H9 (cell line): Measurements from ENCODE around the gene ADAMTS3. TPM values are rescaled to one million over a fixed set of nuclear protein-coding genes. Genes with fewer than 3 reads are reported as not detected.

Experiments used
- DNase-seq: peaks from one replicate; pipeline ENCODE4 v3.0.0-alpha.2; 2017
- H2AFZ ChIP-seq: one replicate; pipeline ENCODE4 v1.6.1; 2013; ENCODE audit warnings: mild to moderate bottlenecking, low read length, control low read depth, moderate library complexity
- H2AK5ac ChIP-seq: 2 replicates; pipeline ENCODE4 v1.6.1; 2013; ENCODE audit warnings: low read length, control low read depth, mixed read lengths; ENCODE audit not compliant: insufficient read length
- H2BK120ac ChIP-seq: one replicate; pipeline ENCODE4 v1.6.1; 2013; ENCODE audit warnings: low read depth, mild to moderate bottlenecking, low read length, control low read depth, inconsistent platforms; ENCODE audit not compliant: poor library complexity, severe bottlenecking
- H2BK12ac ChIP-seq: 2 replicates; pipeline ENCODE4 v1.6.1; 2013; ENCODE audit warnings: low read length, control low read depth, mixed read lengths, low read depth; ENCODE audit not compliant: insufficient read length
- H2BK15ac ChIP-seq: 2 replicates; pipeline ENCODE4 v1.6.1; 2013; ENCODE audit warnings: low read depth, low read length, control low read depth
- H2BK20ac ChIP-seq: one replicate; pipeline ENCODE4 v1.6.1; 2013; ENCODE audit warnings: low read depth, mild to moderate bottlenecking, low read length, control low read depth, inconsistent platforms; ENCODE audit not compliant: poor library complexity, severe bottlenecking
- H2BK5ac ChIP-seq: 2 replicates; pipeline ENCODE4 v1.6.1; 2013; ENCODE audit warnings: low read length, control low read depth, mixed read lengths; ENCODE audit not compliant: insufficient read length
- H3K14ac ChIP-seq: 2 replicates; pipeline ENCODE4 v1.6.1; 2013; ENCODE audit warnings: low read length, control low read depth; ENCODE audit not compliant: insufficient read depth
- H3K18ac ChIP-seq: 2 replicates; pipeline ENCODE4 v1.6.1; 2013; ENCODE audit warnings: low read depth, mild to moderate bottlenecking, mixed read lengths, low read length, control low read depth; ENCODE audit not compliant: insufficient read length
- H3K23ac ChIP-seq: 2 replicates; pipeline ENCODE4 v1.6.1; 2013; ENCODE audit warnings: low read length, control low read depth, mixed read lengths, low read depth; ENCODE audit not compliant: insufficient read length
- H3K23me2 ChIP-seq: 2 replicates; pipeline ENCODE4 v1.6.1; 2013; ENCODE audit warnings: low read depth, mild to moderate bottlenecking, mixed read lengths, low read length, control low read depth; ENCODE audit not compliant: insufficient read length, poor library complexity, severe bottlenecking
- H3K27ac ChIP-seq: 2 replicates; pipeline ENCODE4 v1.5.1; 2013; ENCODE audit warnings: low read length, control low read depth, mixed read lengths, low read depth; ENCODE audit not compliant: insufficient read length
- H3K27me3 ChIP-seq: 2 replicates; pipeline ENCODE4 v1.6.1; 2013; ENCODE audit warnings: low read length, control low read depth, inconsistent platforms; ENCODE audit not compliant: insufficient read depth
- H3K4ac ChIP-seq: 2 replicates; pipeline ENCODE4 v1.6.1; 2013; ENCODE audit warnings: low read depth, mild to moderate bottlenecking, control low read depth, inconsistent platforms, low read length, moderate library complexity
- H3K4me1 ChIP-seq: 2 replicates; pipeline ENCODE4 v1.6.1; 2013; ENCODE audit warnings: low read length, control low read depth, inconsistent platforms; ENCODE audit not compliant: insufficient read depth
- H3K4me2 ChIP-seq: 2 replicates; pipeline ENCODE4 v1.6.1; 2013; ENCODE audit warnings: low read length, control low read depth, mixed read lengths; ENCODE audit not compliant: insufficient read length, insufficient read depth
- H3K56ac ChIP-seq: 2 replicates; pipeline ENCODE4 v1.6.1; 2013; ENCODE audit warnings: low read depth, mild to moderate bottlenecking, mixed read lengths, low read length, control low read depth; ENCODE audit not compliant: insufficient read length
- H3K79me1 ChIP-seq: 2 replicates; pipeline ENCODE4 v1.6.1; 2013; ENCODE audit warnings: low read depth, mild to moderate bottlenecking, moderate library complexity, low read length, control low read depth, inconsistent platforms; ENCODE audit not compliant: insufficient read depth, poor library complexity, severe bottlenecking
- H3K79me2 ChIP-seq: 2 replicates; pipeline ENCODE4 v1.6.1; 2013; ENCODE audit warnings: low read length, control low read depth, inconsistent platforms; ENCODE audit not compliant: insufficient read depth
- H3K9ac ChIP-seq: 2 replicates; pipeline ENCODE4 v1.6.1; 2013; ENCODE audit warnings: low read length, control low read depth, mixed read lengths; ENCODE audit not compliant: insufficient read length; ENCODE audit errors: extremely low read depth
- H3K9me3 ChIP-seq: one replicate; pipeline ENCODE4 v1.6.1; 2013; ENCODE audit warnings: low read depth, low read length, inconsistent platforms; ENCODE audit not compliant: control insufficient read depth
- H3T11ph ChIP-seq: one replicate; pipeline ENCODE4 v1.6.1; 2013; ENCODE audit warnings: mild to moderate bottlenecking, low read length, control low read depth, inconsistent platforms
- H4K20me1 ChIP-seq: one replicate; pipeline ENCODE4 v1.6.1; 2013; ENCODE audit not compliant: control insufficient read depth, insufficient read length, insufficient read depth
- H4K5ac ChIP-seq: 2 replicates; pipeline ENCODE4 v1.6.1; 2013; ENCODE audit warnings: low read depth, mild to moderate bottlenecking, mixed read lengths, low read length, control low read depth; ENCODE audit not compliant: insufficient read length
- H4K8ac ChIP-seq: replicated peaks from 2 replicates; pipeline ENCODE4 v1.6.1; 2013; ENCODE audit warnings: low read length, control low read depth, mixed read lengths, low read depth; ENCODE audit not compliant: insufficient read length
- H4K91ac ChIP-seq: 2 replicates; pipeline ENCODE4 v1.6.1; 2013; ENCODE audit warnings: low read depth, mild to moderate bottlenecking, moderate library complexity, mixed read lengths, low read length, control low read depth; ENCODE audit not compliant: insufficient read length
- H3K27ac Mint-ChIP-seq, 3 experiments: 2 replicates in 2 of 3; 3 replicates in 1 of 3; pipeline ENCODE4 v1.8.0; 2020 to 2021; ENCODE audit warnings: mixed read lengths in 3 of 3, mild to moderate bottlenecking in 1 of 3, moderate library complexity in 1 of 3
- H3K27me3 Mint-ChIP-seq: 2 replicates; pipeline ENCODE4 v1.8.0; 2021; ENCODE audit warnings: low read depth, mild to moderate bottlenecking, moderate library complexity, mixed read lengths
- H3K36me3 Mint-ChIP-seq, 3 experiments: 2 replicates in 2 of 3; 3 replicates in 1 of 3; pipeline ENCODE4 v1.8.0; 2020 to 2021; ENCODE audit warnings: low read depth in 3 of 3, mixed read lengths in 3 of 3; ENCODE audit not compliant: insufficient read depth in 1 of 3
- H3K4me1 Mint-ChIP-seq, 2 experiments: 2 replicates each; pipeline ENCODE4 v1.8.0; 2020; ENCODE audit warnings: mixed read lengths in 2 of 2
- H3K4me3 Mint-ChIP-seq, 2 experiments: 2 replicates in 1 of 2; 3 replicates in 1 of 2; pipeline ENCODE4 v1.8.0; 2020 to 2021; ENCODE audit warnings: mild to moderate bottlenecking in 2 of 2, mixed read lengths in 2 of 2, moderate library complexity in 1 of 2
- H3K9me3 Mint-ChIP-seq, 2 experiments: 2 replicates in 1 of 2; 3 replicates in 1 of 2; pipeline ENCODE4 v1.8.0; 2020; ENCODE audit warnings: mild to moderate bottlenecking in 2 of 2, mixed read lengths in 2 of 2, moderate library complexity in 1 of 2
- CTCF ChIP-seq: fragments of 200-600 bp; sonication (generic); conservative IDR thresholded peaks from 3 replicates; pipeline ENCODE4 v1.8.0; 2021; ENCODE audit warnings: antibody characterized with exemption, mild to moderate bottlenecking
- WGBS: extraction: QIAGEN DNeasy Blood & Tissue Kit; methylation state at CpG from one replicate; pipeline ENCODE4 v1.1.7; 2013; ENCODE audit warnings: missing lambda C conversion rate, low lambda C conversion rate, mixed read lengths; ENCODE audit not compliant: insufficient read length; ENCODE audit errors: extremely low coverage; 5-methylcytosine and 5-hydroxymethylcytosine counted together
- total RNA-seq: library from RNA; stranded (reverse); gene quantifications from 2 replicates; pipeline ENCODE4 v1.2.1, GENCODE V29; 2021

Gene ADAMTS3
- total RNA-seq, 1 experiment from 2014 or later: 1.1 TPM

- Histone ChIP-seq H2AFZ (no peak overlapping the region), H3K4me2 (no peak overlapping the region), H3K56ac (no peak overlapping the region), H3K23ac (no peak overlapping the region), H2BK5ac (no peak overlapping the region), H3K27me3 (no peaks in the 10 kb centered on the region), H2BK120ac (no peak overlapping the region), H3K23me2 (no peaks in the 10 kb centered on the region), H3K4me1 (no peaks in the 10 kb centered on the region), H2BK20ac (no peak overlapping the region), H3K27ac (no peak overlapping the region), H3K79me1 (no peaks in the 10 kb centered on the region), H4K91ac (no peak overlapping the region), H3K4ac (no peak overlapping the region), H3K9ac (no peak overlapping the region), H2BK15ac (no peak overlapping the region), H2AK5ac (no peak overlapping the region), H4K5ac (no peak overlapping the region), H2BK12ac (no peak overlapping the region), H3K79me2 (no peaks in the 10 kb centered on the region), H3T11ph (no peak overlapping the region), H3K14ac (no peak overlapping the region), H3K9me3 (no peaks in the 10 kb centered on the region), H3K18ac (no peak overlapping the region), H4K20me1 (no peaks in the 10 kb centered on the region), H4K8ac (no peak overlapping the region)
- H3K27me3 Mint-ChIP-seq: no peaks in the 10 kb centered on the region
- H3K4me1 Mint-ChIP-seq: no peaks in the 10 kb centered on the region; a peak in 1 of 4 replicates
- no peak overlapping the region for H3K27ac Mint-ChIP-seq
- no peak for TF ChIP-seq CTCF
- no CpG with 5 or more reads among the region's 2 CpGs for WGBS
- peaks cover 0 to 7% (median 0%) of the 10 kb centered on the region in 3 experiments; a peak in 1 of 7 replicates for H3K36me3 Mint-ChIP-seq
- peaks cover 0 to 13% of the 10 kb centered on the region in 2 experiments; a peak in 4 of 5 replicates for H3K9me3 Mint-ChIP-seq
- H3K4me3 Mint-ChIP-seq: no peak overlapping the region
- no peak for DNase-seq
Observed at GRCh38 chr4:72500214-72500613, 68.8 kb downstream of the ADAMTS3 start.
